GM21576 (cell line): Measurements from ENCODE around the gene PRDM11.

Source experiments
- ATAC-seq: cut with Tn5 transposase; IDR thresholded peaks from one replicate; pipeline ENCODE4 v1.9.1; 2021; ENCODE audit warnings: mild to moderate bottlenecking, moderate library complexity; ENCODE audit not compliant: unreplicated experiment

The PRDM11 gene

DNA sequence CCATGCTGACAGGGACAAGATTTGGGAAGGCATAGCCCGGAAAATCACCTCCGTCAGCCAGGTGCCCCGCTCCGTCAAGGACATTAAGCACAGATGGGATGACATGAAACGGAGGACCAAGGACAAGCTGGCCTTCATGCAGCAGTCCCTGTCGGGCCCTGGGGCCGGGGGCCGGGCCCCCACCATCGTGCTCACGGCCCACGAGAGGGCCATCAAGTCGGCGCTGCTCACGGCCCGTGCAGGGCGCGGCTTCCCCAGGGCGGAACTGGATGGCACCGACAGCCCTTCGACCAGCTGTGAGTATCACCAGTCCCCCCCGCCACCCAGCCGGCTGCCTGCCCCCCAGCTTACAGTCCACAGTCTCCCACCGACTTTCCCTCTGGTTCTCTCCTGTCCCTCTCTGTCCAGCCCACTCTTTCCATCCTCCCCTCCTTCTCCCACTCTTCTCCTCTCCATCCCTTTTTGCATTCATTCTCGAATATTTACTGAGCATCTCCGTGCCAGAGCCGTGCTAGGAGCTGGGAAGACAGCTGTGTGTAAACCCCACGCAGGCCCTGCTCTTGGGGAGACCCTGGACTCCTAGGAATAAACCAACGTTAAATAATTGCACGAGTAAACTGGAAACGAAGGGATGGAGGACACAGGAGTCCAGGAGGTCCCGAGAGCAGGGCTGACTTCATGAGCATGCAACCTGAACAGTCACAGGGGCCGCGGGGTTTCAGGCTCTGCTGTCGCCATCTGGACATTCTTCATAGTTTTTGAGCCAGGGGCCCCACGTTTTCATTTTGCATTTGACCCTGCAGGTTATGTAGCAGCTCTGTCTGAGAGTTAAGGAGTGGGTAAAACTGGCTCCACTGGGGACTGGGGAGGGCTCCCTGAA is 62.8 kb downstream of the PRDM11 start:
- no peak for ATAC-seq

DNA sequence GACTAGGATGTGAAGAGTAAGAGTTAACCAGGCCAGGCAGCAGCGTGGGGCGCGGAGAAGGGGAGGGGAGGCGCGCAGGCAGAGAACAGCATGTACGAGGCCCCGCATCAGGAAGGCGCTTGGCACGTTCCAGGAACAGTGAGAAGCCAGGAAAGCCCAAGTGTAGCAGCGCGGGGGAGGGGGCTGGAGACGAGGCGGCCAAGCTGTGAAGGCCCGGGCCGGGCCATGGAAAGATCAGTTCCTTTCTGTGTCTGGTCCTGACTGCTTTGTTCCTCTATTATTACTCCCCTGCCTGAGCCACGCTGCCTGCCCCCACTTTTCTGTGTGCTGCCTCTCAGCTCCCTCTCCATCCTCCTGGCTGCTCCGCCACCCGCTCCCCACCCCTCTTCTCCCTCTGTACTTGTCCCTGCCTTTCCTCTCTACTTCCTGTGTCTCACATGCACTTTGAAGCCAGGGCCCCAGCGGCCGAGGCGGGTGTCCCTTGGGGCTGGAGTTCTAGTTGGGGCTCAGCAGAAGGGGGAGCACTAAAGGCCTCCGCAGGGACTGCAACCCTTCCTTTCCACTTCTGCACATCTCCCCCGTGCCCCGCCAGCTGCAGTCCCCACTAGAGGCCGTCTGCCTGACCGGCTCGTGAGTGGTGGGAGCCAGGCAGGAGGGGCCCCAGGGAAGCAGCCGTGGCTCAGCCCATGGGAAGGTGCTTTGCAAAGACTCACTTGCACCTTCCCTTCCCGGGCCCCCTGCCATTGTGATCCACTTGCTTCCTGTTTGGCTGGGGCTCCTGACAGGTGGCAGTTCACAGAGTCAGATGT is 63.7 kb downstream of the PRDM11 start:
- ATAC-seq = no peak

DNA sequence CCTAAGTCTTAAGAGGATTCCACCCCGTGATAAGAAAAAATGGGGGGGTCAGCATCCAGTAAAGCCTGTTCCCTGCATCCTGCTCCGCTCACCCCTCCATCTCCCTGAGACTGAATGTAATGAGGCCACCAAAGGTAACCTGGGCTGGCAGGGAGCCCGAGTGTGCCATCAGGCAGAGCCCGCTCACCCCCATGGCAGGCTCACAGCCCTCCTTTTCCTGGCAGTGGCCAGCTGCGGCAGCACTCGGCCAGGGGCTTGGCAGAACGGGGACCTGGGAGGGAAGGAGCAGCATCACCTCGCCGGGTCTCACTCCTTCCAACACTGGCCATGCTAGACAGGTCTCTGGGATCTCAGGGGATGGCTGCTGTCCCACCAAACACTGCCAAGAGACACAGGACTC is 64.4 kb downstream of the PRDM11 start:
- ATAC-seq = no peak

DNA sequence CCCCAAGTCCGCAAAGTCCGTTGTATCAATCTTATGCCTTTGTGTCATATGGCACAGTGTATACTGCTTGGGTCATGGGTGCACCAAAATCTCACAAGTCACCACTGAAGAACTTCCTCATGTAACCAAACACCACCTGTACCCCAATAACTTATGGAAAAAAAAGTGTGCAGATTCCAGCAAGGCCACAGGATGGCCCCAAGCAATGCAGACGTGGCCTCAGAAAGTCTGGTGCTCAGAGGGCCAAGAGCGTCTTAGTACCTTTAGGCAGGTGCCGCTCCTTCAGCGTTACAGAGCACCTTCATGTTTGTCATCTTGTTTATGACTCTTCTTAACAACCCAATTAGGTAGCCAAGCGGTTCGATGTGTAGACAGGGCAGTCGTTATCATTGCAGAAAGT is 65.3 kb downstream of the PRDM11 start:
- no peak for ATAC-seq

DNA sequence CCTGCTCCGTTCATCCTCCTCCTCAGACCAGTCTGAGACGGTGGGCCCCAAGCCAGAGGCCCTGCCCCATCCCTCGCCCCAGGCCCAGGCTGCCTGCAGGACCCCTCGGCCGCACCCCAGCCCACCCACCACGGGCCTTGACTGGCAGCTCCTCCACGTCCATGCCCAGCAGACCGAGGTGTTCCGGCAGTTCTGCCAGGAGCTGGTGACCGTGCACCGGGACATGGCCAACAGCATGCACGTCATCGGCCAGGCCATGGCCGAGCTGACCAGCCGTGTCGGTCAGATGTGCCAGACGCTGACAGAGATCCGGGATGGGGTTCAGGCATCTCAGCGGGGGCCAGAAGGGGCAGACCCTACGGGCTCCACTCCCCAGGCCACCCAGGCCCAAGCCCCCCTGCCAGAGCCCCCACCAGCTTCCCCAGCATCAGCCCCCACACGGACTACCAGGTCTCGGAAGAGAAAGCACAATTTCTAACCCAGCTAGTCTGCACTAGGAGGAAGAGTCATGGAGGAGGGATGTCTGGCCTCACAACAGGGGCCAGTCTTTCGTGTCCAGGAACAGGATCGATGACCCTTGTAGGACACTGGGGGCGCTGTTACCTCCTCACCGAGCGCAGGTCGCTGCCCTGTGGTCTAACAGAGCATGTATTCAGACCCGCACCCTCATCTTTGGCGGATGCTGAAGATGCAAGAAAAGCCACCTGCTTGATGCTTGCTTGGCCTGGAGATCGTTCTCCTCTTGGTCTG is 66.3 kb downstream of the PRDM11 start:
- ATAC-seq = no peak

DNA sequence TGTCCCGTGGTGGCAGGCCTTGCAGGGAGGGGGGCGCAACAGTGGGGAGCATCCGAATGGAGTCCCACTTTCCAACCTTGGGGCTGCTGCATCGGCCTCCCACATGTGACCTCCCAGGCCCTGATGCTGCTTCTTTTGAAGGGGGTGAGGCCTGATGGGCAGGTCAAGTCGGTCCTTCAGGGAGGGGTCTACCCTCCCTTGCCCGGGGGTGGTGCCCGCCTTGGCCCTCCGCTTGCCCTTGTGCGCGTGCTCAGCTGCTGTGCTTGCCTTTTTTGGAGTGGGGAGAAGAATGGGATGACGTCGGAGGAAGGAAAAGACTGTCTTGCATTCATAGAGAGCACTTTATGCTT is 66.9 kb downstream of the PRDM11 start:
- no peak for ATAC-seq

DNA sequence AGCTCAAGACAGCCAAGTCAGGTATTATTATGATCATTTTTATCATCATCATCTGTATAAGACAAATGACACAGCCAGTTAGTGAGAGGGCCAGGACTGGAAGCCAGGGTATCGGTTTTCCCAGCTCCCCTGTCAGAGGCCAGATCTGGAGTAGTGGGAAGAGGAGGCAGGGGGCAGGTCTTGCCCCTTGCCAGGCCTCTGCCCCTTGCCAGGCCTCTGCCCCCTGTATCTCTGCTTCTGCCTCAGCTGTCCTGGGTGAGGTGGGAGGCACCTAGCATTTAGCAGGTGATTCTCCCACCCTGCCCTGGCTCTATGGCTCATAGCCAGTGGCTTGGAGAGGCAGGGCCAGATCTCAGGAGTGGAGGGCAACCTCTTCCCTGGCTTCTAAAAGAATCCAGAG is 67.3 kb downstream of the PRDM11 start:
- ATAC-seq = no peak

DNA sequence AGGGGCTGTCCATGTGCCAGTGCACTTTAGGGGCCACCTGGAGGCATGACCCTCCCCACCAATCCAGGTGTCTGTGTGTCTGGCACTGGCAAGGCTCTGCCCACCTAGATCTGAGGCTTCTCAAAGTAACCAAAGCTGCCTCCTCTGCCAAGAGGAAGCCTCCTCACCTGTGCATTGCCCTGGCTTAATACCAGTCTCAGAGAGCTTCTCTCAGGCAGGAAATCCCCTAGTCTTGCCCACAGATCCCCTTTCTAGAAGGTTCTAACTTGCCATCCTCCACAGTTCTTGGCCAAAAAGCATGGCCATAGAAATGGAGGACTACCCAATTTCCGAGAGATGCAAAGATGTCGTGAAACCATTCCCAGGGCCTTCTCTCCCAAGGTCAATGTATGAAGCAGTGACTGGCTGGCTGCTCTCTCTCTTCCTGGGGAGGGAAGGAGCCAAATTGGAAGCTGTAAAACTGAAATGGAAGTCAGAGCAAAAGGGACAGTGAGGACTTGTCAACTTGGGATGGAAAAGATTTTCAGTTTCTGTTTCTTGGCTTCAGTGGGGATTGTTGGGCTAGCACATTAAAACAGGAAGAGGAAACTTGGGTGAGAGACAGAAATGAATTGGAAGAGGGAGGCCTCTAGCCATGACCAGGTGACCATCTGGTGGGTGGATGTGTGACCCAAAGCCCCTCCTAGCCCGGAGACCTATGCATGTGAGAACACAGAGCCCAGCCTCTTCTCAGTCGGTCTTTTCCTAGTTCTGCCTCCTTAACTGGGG is 68.8 kb downstream of the PRDM11 start:
- no peak for ATAC-seq

DNA sequence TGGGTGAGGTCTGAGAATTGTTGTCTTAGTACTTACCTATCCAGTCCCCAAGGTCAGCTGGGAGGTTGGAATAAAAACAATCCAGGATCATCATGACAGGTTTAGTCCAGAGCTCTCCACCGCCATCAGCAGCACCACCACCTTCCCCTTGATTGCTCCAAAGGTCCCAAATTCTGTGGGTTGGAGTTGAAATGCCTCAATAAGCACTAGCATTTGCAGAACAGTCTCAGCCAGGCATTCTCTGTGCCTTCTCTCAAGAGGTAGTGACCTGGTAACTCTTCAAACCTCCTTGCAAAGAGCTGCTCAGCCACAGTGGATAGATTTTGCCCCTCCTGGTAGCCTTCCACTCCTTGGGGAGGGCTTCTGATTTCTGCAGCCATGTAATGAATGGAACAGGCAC is 69.6 kb downstream of the PRDM11 start:
- no peak for ATAC-seq

DNA sequence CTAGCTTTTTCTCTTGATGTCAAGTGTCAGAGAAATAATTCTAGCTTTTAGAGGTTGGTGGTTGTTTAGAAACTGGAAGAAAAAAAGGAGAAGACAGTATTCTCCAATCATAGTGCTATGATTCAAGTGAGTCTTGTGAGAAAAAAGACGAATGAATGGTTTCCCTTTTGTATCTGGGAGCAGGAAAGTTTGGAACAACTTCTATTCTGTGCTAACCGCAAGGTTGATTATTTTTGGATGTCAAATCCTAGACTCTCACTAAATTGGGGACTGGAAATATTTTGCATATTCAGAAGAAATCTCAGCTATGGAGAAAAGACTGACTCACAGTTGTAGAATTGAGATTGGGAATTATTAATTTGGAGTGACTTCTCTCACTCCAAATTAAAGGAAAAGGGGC is 70.5 kb downstream of the PRDM11 start:
- ATAC-seq = no peak

DNA sequence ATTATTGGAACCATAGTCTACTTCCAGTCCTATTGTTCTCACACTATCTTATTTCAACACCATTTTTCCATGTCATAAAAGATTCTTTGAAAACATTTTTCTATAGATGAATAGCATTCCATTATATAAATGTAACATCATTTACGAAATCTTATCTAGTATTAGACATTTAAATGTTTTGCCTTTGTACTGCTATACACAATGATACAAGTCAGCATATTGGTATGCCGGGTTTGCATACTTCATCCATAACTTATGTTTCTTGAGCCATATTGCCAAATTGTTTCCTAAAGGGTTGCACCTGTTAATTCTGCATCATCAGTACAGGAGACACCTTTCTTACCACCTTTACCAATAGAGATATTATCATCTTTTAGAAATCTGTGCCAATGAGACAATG is 71.6 kb downstream of the PRDM11 start:
- ATAC-seq = no peak

DNA sequence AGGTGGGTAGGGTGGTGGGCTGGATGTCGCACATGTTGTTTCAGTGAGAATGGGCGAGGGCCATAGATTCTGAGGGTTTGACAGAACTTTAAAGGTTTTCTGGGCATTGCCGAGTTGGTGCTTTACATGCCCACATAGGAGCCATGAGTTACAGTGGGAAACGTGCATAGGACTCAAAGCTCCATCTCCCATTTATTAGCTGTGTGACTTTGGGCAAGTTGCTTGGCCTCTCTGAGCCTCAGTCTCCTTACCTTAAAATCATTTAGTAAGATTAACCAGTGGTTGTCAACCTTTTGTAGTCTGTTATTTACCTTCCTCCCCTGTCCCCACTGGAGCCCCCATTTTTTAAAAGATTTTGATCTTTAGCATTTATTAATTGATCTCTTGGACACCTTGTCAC is 72.3 kb downstream of the PRDM11 start:
- no peak for ATAC-seq

DNA sequence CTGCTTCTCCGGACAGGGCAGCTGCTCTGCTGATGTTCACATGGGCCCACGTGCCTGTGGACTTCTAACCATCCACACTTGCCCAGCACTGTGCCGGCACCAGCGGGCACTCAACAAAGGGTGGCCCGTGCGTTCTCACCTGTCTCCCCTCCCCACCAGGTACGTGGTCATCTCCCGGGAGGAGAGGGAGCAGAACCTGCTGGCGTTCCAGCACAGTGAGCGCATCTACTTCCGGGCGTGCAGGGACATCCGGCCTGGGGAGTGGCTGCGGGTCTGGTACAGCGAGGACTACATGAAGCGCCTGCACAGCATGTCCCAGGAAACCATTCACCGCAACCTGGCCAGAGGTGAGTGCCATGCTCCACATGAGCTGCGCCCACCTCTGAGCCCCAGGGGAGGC is 73.0 kb downstream of the PRDM11 start:
- ATAC-seq = no peak

DNA sequence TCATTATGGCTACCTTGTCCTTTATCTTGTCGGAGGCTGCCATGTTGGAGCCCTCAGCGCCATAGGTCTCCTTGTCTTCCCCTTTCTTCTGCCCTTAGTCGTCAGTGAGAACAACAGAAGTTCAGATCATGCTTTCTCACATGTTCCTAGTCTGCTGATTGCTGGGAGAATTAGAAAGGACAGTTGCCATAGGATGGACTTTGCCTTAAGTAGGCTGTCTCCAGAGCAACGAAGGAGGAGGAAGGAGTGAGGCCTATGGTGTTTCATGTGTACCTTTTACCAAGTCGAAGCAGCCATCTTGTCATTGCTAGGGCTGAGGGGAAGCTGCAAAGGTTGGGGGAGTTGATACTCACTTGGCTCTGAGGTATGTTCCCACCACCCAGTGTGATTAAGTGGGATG is 77.1 kb downstream of the PRDM11 start:
- ATAC-seq = no peak

DNA sequence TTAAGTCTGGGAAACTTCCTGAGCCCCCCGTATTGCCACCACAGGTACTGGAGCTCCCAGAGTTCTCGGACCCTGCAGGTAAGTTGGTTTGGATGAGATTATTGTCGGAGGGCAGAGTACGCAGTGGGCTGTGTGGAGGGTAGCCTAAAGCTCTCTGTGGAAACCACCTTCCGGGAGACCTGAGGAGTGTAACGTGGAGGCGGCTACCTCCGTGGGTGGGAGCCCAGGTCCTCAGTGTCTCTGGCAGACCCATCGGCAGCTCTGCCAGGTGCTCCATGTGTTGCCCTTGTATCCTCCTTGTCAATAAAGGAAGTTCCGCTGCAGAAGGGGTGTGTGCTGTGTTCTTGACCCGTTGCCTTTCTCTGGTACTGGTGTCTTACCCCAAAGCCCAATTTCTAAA is 78.3 kb downstream of the PRDM11 start:
- no peak for ATAC-seq

DNA sequence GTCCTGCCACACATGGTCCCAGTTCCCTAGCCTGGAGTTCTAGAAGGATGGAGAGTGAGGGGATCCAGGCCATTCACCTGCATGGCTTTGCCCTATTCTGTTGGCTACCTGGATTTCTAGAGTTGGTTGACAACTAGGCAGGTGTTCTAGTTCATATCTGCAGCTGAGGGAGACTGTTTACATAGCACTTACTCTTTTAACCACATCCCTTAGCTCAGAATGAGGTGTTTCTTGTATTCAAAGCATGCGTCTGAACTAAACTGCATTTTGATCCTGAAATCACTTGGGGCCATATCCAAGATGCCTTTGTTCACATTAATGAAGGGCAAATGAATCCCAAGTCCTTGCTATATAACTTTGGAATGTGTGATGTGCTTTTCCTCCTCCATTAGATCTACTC is 78.8 kb downstream of the PRDM11 start:
- no peak for ATAC-seq

DNA sequence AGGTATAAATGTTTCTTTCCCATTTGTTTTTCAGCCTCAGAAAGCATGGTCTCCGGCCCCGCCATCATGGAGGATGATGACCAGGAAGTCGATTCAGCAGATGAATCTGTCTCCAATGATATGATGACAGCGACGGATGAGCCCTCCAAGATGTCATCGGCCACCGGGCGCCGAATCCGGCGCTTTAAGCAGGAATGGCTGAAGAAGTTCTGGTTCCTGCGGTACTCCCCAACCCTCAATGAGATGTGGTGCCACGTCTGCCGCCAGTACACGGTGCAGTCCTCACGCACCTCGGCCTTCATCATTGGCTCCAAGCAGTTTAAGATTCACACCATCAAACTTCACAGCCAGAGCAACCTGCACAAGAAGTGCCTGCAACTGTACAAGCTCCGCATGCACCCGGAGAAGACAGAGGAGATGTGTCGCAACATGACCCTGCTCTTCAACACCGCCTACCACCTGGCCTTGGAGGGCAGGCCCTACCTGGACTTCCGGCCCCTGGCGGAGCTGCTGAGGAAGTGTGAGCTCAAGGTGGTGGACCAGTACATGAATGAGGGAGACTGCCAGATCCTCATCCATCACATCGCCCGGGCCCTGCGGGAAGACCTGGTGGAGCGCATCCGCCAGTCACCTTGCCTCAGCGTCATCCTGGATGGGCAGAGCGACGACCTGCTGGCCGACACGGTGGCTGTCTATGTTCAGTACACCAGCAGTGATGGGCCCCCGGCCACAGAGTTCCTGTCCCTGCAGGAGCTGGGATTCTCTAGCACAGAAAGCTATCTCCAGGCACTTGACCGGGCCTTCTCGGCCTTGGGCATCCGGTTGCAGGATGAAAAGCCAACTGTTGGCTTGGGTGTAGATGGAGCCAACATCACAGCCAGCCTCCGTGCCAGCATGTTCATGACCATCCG is 79.8 kb downstream of the PRDM11 start:
- no peak for ATAC-seq

DNA sequence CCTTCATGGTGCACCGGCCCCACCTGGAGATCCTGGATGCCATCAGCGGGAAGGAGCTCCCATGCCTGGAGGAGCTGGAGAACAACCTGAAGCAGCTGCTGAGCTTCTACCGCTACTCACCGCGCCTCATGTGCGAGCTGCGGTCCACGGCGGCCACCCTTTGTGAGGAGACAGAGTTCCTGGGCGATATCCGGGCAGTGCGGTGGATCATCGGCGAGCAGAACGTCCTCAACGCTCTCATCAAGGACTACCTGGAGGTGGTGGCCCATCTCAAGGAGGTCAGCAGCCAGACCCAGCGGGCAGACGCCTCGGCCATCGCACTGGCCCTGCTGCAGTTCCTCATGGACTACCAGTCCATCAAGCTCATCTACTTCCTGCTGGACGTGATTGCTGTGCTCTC is 80.5 kb downstream of the PRDM11 start:
- no peak for ATAC-seq

DNA sequence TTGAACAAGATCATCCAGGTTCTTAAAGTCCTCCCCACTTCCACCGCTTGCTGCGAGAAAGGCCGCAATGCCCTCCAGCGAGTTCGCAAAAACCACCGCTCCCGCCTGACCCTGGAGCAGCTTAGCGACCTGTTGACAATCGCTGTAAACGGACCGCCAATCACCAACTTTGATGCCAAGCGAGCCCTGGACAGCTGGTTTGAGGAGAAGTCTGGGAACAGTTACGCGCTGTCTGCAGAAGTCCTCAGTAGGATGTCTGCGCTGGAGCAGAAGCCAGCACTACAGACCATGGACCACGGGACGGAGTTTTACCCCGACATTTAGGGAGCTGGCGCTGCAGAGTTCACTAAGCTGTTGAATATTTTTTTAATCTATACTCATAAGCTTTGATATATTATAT is 81.4 kb downstream of the PRDM11 start:
- ATAC-seq = no peak
